ENCODE measurements around the gene SFTA2. TPM values are rescaled to one million over a fixed set of nuclear protein-coding genes. Genes with fewer than 3 reads are reported as not detected.

Gene SFTA2
- total and polyA plus RNA-seq, 9 of the 15 experiments (the other 6 are each of a cell fraction or from before 2014, with no cell fraction given) = not detected

- TF ChIP-seq HMBOX1 (IDR thresholded peaks at IDR 0.05) (peak; percentile 64; the same call in 1 of the 2 replicates), PURB (CRISPR knock-in tag; IDR thresholded peaks at IDR 0.05; ENCODE audit: low read depth) (no peak), ZNF444 (CRISPR knock-in tag; IDR thresholded peaks at IDR 0.05) (no peak), DPF2 (IDR thresholded peaks at IDR 0.05) (peak; percentile 81), ZNF609 (CRISPR knock-in tag; IDR thresholded peaks at IDR 0.05; ENCODE audit: borderline replicate concordance) (no peak), MTA1 (IDR thresholded peaks at IDR 0.05; ENCODE audit: borderline replicate concordance) (peak; percentile 79), MYBL2 (IDR thresholded peaks at IDR 0.05; ENCODE audit: low read depth) (peak; percentile 24; the same call in 1 of the 2 replicates), MYBL2 (CRISPR knock-in tag; IDR thresholded peaks at IDR 0.05; ENCODE audit: borderline replicate concordance) (no peak), CXXC5 (CRISPR knock-in tag; IDR thresholded peaks at IDR 0.05) (peak; percentile 98), ZNF311 (CRISPR knock-in tag; IDR thresholded peaks at IDR 0.05) (peak; percentile 70; the same call in 1 of the 2 replicates), EWSR1 (IDR thresholded peaks at IDR 0.05; ENCODE audit: borderline replicate concordance, low read depth, partially characterized antibody) (no peak), TBP (optimal IDR thresholded peaks at IDR 0.05; ENCODE audit: low read depth, low read length) (peak; percentile 68), SIRT6 (IDR thresholded peaks at IDR 0.05; ENCODE audit: low read depth, low read length) (no peak), CCNT2 (IDR thresholded peaks at IDR 0.05; ENCODE audit: borderline replicate concordance, extremely low read depth, insufficient read length, low read depth, low read length) (peak; percentile 49), SMARCA4 (IDR thresholded peaks at IDR 0.05) (peak; percentile 62; the same call in 1 of the 2 replicates), PML (IDR thresholded peaks at IDR 0.05; ENCODE audit: low read length) (peak; percentile 29; the same call in 1 of the 2 replicates), ZNF408 (CRISPR knock-in tag; IDR thresholded peaks at IDR 0.05; ENCODE audit: low read depth) (no peak), USF1 (CRISPR knock-in tag; IDR thresholded peaks at IDR 0.05) (no peak; the same call in 1 of the 2 replicates), RBM25 (IDR thresholded peaks at IDR 0.05; ENCODE audit: low read depth, low read length, severe bottlenecking) (peak; percentile 92), NFE2 (IDR thresholded peaks at IDR 0.05; ENCODE audit: low read depth) (0 out of 2 replicates have a peak, but pooled peaks have one; percentile 3), SNAPC5 (CRISPR knock-in tag; IDR thresholded peaks at IDR 0.05) (no peak), ZNF253 (CRISPR knock-in tag; conservative IDR thresholded peaks at IDR 0.05) (peak; percentile 68; the same call in 1 of the 2 replicates)
Observed at GRCh38 chr6:30907758-30908591, 24.0 kb downstream of the SFTA2 start, which contains the start of gene GTF2H4 (continued).

Measured in K562 (cell line).